Measurements from ENCODE around the gene OAS3.
"Not testable (repeated sequence)": the region's sequence is repeated elsewhere in the genome, so short reads cannot be mapped to it uniquely, and the experiment has no call there.

Gene OAS3

GRCh38 chr12:112924986-112925385 is 13.3 kb upstream of the OAS3 start:
- no peak for DNase-seq (ENCODE audit: low read depth)

GRCh38 chr12:112926416-112927033 is 11.7 kb upstream of the OAS3 start:
- DNase-seq (ENCODE audit: low read depth), result not testable (repeated sequence)

GRCh38 chr12:112927475-112927874 is 10.8 kb upstream of the OAS3 start:
- no peak for DNase-seq (ENCODE audit: low read depth)

- DNase-seq (ENCODE audit: low read depth), result no peak
These were observed 10.3 kb upstream of the OAS3 start for GRCh38 chr12:112927925-112928324.

GRCh38 chr12:112928978-112929377 is 9.3 kb upstream of the OAS3 start:
- no peak for DNase-seq (ENCODE audit: low read depth)

- no peak for DNase-seq (ENCODE audit: low read depth)
These were observed 8.6 kb upstream of the OAS3 start for GRCh38 chr12:112929715-112930114.

- no peak for DNase-seq (ENCODE audit: low read depth)
These were observed 7.9 kb upstream of the OAS3 start for GRCh38 chr12:112930350-112930749.

GRCh38 chr12:112932485-112933128 is 5.7 kb upstream of the OAS3 start:
- DNase-seq (ENCODE audit: low read depth), result no peak

- no peak for DNase-seq (ENCODE audit: low read depth)
These were observed 5.2 kb upstream of the OAS3 start for GRCh38 chr12:112933129-112933505.

GRCh38 chr12:112936264-112936663 is 2.0 kb upstream of the OAS3 start:
- no peak for DNase-seq (ENCODE audit: low read depth)

GRCh38 chr12:112936927-112937326 is 1.3 kb upstream of the OAS3 start:
- no peak for DNase-seq (ENCODE audit: low read depth)

GRCh38 chr12:112938751-112939150 is 477 bp downstream of the OAS3 start:
- no peak for DNase-seq (ENCODE audit: low read depth)

- DNase-seq (ENCODE audit: low read depth), result no peak
These were observed 1.6 kb downstream of the OAS3 start for GRCh38 chr12:112939761-112940381.

GRCh38 chr12:112941528-112942335 is 3.5 kb downstream of the OAS3 start:
- no peak for DNase-seq (ENCODE audit: low read depth)

- DNase-seq (ENCODE audit: low read depth), result no peak
These were observed 4.3 kb downstream of the OAS3 start for GRCh38 chr12:112942572-112942971.

GRCh38 chr12:112944024-112944690 is 5.9 kb downstream of the OAS3 start:
- DNase-seq (ENCODE audit: low read depth), result no peak

- DNase-seq (ENCODE audit: low read depth), result no peak
These were observed 7.2 kb downstream of the OAS3 start for GRCh38 chr12:112945515-112945914.

GRCh38 chr12:112946236-112947000 is 8.1 kb downstream of the OAS3 start:
- DNase-seq (ENCODE audit: low read depth), result no peak

GRCh38 chr12:112947314-112947713 is 9.0 kb downstream of the OAS3 start:
- no peak for DNase-seq (ENCODE audit: low read depth)

GRCh38 chr12:112947761-112948160 is 9.5 kb downstream of the OAS3 start:
- no peak for DNase-seq (ENCODE audit: low read depth)

GRCh38 chr12:112948806-112949205 is 10.5 kb downstream of the OAS3 start:
- no peak for DNase-seq (ENCODE audit: low read depth)
